Stimulated activated CD4-positive, alpha-beta T cell treated with anti-CD3 and anti-CD28 coated beads, Interleukin-4, amount 100 ng/mL, for 4 hours (primary cell): ENCODE results near the gene CAMTA1.

Experiments used
- DNase-seq, 2 experiments: peaks; one replicate each; pipeline ENCODE4 v3.0.0-alpha.2; 2020

Gene CAMTA1

DNA sequence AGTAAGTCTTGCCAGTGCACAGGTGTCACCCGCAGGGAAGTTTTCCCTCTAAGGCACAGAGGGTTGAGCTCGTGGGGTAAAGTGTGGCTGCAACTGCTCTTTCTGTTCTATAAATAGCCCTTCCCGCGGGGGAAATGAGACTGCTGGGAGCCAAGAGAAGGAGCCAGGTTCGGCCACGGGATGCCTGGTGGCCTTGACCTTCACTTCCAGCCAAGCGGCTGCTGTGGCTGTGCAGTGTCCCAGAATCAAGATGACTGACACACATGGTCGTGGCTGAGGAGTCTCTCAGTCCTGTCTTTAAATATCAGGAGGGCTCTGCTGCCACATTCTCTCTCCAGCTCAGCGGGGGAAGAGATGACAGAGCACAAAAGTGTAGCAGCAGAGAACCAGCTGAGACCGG is 831.7 kb downstream of the CAMTA1 start:
- no peak for DNase-seq

DNA sequence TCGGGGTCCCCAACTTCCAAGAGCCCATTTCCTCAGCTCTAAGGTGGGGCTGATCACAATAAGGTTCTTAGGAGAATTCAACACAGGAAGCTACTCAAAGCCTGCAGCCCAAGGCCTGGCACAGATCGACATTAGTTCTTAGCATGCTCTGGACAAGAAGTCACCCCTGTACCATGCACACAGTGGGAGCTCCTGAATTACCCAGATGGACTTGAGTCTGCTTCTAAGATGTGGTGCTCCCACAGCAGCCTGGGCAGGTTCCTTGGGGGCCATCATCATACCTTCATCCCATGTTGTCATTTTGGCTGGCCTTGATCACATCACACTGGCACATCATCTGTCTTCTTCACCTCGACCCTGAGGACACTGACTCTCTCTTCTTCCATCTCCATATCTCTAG is 832.6 kb downstream of the CAMTA1 start:
- no peak for DNase-seq

DNA sequence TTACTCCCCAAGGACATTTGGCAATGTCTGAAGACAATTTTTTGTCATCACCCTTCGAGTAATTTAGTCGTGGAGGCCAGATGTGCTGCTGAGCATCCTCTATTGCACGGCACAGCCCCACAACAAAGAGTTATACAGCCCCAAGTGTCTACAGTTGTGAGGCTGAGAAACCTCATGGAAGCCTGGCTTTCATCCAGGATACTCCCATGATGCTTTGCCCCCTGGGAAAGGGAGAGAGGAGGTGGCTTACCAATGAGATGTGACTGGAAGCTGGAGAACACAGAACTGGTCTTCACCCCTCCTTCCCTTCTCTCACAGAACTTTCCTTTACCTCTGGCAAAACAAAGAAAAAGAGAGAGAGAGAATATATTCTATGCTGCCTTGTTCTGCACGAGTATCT is 834.9 kb downstream of the CAMTA1 start:
- no peak for DNase-seq

DNA sequence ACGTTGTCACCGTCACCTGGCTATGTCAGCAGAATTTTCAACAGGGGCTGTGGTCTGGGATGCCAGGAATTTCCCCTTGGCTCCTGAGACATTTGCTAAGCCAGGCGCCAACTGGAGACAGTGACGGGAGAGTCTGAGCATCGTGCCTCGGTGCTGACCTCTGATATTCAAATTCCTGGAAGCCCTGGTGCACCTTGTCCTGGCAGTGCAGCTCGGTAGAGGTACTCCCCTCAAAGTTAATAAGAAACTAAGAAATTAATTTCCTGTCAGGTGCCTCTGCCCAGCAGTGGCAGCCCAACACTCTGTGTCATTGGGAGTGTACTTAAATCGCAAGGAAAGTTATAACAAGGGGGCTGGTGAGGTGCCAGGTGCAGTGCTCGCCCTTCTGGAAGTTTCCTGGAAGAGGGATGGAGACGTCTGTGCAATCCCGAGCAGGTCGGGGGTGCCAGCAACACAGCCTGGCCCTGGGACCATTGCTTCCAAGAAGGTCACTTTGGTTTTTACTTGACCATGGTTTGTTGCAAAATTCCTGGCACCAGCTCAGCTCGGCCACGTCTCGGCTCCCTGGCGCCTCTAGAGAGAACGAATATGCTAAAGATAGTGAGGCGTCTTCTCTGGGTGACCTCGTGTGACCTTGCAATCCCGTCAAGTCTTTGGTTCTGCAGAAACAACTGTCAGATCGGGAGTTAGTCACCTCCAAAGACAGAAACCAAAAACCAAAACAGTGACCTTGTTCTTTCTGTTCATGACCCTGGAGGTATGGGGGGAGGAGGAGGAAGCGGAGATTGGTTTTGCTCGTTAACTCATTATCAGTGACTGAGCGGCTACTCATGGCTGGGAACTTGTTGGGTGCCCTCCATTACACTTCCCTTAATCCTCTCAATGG is 836.3 kb downstream of the CAMTA1 start:
- DNase-seq, result no peak

DNA sequence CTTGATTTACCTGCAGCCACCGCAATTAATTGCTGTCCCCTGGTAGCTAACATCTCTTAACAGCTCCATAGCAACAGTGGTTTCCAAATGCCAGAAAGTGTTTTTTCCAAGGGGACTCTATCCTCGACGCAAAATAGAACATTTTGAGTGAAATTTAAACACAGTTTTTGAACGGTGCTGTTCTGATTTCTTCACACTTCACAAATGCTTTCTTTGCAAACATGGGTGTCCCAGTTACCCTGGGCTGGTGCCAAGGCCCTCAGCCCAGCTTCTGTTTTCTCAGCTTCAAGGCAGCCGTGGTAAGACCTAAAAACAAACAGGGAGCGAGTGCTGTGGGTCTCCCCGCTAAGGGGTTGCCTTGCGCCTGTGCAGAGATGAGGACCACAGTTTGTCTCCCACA is 838.6 kb downstream of the CAMTA1 start:
- DNase-seq, result no peak

DNA sequence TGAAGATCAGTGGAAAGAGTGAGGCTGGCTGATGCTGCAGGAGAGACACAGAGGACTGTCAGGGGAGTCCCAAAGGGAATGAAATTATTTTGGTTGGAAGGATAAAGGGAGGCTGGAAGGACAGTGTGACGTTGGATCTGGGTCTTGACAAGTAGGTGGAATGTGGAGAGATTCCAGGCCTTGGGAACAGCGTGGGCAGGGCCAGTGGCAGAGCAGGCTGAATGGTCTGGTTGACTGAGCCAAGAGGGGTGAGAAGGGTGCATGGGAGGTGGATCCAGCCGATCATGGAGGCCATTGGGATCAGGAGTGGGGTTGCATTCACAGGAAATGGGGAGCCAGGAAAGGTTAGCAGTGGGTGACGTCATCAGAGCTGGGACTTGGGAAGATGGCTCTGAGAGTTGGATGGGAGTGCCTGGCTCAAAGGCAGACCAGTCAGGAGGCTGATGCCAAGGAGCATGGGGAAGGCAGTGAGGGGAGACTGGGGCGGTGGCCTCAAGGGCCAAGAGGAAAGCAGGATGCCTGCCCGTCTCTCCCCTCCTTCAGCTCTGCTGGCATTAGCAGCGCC is 839.6 kb downstream of the CAMTA1 start:
- no peak for DNase-seq

DNA sequence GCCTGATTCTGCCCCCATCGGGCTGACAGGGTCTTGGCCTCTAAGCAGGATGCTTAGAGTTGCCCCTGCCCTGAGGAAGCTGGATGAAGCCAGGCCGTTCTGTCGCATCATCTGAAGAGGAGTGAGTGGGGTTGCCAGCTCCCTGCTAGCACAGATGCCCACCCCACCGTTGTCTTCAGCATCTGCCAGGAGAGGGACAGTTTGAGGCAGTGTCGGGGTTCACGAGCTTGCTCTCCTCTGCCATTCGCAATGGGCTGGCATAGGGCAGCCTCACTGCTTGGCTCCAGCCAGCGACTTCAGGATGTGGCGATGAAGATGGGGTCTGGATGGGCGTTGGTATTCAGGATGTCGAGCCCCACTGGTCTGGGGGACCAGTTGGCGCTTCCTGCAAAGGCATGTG is 840.1 kb downstream of the CAMTA1 start:
- no peak for DNase-seq

DNA sequence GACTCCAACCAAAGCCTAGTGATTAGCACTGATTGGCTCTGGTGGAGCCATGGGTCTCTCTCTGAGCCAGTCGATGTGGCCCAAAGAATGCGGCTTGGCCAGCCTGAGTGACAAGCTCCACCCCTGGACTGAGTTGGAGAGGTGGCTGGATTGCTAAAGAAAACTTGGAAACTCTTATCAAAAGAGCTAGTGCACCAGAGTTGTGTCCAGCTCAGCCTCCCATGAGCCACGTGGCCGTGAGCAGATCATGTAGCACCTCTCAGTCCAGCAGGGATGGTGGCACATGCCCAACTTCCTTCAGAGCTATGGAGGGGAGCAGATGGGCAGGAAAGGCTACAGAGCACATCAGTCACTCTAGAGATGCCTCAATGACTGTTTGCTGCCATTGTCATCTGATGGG is 843.0 kb downstream of the CAMTA1 start:
- no peak for DNase-seq

DNA sequence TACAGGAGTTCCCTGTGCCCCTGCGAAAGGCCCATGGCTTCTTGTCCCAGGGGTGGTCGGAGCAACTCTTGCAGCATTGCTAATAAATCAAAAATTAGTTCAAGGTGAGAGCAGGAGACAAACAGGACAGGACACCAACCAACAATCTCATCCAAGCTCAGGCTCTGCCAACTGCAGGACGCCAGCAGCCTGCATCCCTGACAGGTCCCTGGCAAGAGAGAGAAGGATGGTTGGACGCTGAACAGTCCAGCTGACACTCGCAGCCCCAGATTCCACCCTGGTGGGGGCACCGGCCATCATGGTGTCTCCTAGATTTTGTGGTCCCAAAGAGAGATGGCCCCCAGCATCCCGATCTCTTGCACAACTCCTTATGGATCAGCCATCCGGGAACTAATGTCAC is 843.8 kb downstream of the CAMTA1 start:
- DNase-seq, result no peak

DNA sequence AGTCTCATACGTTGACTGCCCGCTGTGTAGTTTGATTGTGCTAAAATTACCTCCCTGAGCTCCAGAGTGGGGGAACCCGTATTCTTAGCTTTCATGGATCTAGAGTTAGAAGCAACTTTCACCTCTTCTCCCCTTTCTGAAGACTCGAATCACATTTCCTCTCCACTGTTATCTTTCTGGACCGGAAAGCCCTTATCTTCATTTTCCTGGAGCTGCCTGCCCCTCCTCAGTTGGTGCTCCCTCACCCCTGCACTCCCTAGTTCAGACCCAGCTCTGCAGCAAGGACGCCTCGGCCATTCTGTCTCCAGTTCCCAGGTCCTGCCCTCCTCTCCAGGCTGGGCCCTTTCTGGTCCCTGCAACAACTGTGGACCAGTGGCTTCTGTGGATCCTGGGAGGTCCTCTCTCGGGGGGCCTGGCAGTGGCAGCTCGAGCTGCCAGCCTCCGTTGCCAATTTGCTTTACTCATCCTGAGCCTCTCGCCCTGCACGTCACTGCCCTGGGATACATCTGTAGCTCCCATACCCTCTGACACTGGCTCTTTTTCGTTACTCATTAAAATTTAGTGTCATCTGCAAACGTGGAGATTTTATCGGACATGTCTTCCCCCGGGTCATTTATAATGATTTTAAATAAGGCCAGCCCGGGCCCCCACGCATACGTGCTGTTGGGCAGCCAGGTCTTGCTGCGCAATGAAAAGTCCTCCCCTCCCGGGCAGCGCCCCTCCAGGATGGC is 844.4 kb downstream of the CAMTA1 start:
- no peak for DNase-seq

DNA sequence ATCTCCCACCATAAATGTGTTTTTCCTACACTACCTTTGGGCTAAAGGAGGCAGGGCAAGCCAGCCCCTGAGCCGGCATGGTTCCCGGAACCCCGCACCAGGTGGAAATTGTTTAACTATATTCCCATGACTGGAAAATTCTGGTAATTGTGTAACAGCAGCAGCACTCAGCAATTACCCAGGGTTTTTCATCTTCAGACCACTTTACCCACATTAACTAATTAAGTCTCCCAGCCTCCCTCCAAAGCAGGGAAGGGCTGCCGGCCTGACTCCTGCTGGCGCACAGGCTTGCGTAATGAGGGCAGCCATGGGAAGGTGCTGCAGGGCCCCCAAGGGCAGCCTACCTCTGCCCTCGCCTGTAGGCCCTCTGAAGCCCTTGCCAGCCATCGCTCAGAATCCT is 845.1 kb downstream of the CAMTA1 start:
- no peak for DNase-seq

DNA sequence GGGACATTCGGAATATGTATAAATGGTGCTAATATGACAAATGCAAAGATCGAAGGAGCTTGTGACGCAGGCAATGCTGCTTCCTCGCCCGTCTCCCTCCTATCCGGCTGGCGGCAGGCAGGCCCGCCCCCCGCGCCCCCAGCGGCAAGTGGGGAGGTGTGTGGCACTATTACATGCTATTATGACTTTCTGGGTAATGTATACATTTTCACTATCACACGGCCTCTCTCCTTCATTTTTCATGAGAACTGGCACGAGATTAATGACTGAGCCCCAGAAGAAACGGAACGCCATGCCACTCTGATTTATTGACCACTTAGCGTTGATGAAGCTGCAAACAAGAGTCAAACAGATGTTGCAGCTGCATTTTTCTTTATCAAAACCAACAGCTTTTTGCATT is 846.9 kb downstream of the CAMTA1 start:
- no peak for DNase-seq

DNA sequence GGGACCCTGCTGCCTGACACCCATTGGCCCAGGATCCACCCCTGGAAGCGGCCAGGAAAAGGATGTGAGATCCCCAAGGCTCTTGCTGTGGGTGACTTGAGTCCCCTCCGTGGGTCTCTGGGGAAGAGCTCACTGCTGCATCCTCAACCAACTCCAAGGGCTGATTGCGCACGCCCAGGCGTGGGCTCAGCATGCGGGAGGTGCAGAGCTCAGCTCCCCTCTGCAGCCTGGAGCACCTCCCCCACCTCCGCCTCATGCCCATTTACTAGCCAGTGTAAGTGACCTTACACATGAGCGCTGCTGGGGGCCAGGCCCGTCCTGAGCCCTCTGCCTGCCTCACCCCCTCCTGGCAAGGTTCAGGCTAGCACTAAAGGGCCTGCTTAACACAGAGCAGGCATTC is 847.4 kb downstream of the CAMTA1 start:
- DNase-seq, result no peak

DNA sequence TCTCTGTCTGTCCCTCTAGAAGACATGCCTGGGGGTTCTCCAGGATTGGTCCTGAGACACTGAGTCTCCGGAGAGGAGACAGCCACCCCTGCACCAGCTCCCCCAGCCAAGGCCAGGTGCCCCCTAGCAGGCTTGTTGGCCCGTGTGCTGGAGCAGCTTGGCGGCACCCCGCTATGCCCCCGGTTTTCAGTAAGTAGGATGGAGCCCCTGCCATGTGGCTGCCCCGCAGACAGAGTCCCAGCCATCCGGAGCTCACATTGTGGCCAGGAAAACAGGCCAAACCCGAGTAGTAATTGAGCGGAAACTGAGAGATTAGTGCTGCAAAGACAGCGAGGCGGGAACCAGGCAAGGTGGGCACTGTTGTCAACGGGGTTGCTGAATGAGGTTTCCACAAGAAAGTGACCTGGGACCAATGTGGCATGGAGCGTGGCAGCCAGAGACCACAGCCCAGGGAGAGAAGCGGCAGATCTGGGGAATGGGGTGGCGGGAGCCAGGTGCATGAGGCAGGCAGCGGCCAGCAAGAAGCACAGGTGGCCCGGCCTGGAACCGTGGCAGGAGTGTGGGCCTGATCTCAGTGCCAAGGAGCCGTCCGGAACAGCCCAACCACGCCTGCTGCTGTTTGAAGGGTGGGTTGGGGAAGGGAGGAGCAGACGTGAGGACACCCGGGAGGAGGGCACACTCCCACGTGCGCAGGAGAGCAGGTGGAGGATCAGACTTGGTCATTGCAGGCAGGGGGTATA is 848.4 kb downstream of the CAMTA1 start:
- no peak for DNase-seq

DNA sequence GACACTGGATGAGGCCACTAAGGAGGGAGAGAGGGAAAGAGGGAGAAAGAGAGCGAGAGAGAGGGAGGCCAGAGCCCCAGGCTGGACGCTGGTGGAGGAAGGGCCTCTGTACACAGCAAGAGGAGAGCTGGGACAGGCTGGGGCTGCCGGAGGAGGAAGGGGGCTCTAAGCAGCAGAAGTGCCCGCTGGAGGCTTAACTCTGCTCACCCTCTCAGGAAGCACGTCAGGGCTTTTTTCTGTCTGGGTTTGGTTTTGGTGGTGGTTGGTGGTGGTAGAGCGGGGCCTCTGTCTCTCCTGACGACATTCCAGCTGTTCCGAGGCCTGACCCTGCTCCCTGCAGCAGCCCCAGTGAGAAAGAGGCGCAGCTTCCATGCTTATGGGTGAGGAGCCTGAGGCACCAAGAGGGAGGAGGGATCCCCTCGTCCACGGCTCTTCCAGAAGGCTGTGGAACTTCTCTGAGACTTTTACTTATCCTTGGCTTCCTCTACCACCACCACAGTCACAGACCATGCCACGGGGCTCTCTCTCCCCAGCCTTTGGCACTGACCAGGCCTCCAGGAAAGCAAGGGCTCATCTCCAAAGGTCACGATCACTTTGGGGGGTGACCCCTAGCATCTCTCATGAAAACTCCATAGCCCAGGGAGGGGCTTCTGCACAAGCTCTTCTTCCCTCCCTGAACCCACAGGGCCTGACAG is 849.4 kb downstream of the CAMTA1 start:
- no peak for DNase-seq

DNA sequence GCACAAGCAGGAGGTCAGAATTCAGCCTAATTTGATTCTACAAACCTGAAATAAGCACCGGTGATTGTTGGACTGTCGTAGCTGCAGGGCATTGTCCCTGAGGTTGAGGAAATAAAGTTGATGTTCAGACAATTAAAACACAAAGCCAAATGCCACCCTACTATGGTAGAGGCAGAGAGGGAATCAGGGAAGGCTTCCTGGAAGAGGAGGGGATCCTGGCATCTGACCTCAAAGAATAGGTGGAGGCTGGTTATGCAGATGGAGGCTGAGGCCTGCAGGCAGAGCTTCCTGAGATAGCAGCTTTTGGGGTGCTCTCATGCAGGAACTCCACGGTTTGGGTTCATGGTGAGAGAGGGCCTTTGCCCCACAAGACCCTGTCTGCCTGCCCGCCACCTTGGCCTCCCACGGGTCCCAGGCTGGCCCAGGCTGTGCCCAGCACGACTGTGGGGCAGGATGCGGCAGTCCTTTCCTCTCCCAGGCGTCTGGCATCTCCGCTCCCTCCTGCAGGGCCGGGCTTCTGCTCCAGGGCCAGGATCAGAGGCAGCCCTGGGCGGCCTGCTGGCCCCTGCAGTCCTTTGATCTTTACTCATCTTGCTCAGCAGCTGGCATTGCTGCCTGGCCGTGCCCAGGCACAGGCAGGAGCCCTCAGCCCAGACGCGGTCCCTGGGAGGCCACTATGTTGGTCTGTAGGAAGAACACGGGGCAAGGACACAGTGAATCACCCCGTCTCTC is 851.7 kb downstream of the CAMTA1 start:
- DNase-seq, result no peak

DNA sequence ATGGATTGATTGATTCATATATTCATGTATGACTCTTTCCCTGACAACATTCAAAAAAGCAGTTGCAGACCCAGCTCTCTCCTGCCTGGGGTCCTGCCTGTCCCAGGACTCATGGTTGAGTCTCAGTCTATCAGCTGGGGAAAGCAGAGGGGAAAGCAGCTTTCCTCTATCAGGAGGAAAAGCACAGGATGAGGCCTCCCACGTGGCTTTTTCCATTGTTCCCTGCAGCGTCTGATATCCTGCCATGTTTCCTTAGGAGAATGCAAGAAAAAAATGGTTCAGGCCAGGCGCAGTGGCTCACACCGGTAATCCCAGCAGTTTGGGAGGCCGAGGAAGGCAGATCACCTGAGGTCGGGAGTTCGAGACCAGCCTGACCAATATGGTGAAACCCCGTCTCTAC is 852.8 kb downstream of the CAMTA1 start:
- no peak for DNase-seq

DNA sequence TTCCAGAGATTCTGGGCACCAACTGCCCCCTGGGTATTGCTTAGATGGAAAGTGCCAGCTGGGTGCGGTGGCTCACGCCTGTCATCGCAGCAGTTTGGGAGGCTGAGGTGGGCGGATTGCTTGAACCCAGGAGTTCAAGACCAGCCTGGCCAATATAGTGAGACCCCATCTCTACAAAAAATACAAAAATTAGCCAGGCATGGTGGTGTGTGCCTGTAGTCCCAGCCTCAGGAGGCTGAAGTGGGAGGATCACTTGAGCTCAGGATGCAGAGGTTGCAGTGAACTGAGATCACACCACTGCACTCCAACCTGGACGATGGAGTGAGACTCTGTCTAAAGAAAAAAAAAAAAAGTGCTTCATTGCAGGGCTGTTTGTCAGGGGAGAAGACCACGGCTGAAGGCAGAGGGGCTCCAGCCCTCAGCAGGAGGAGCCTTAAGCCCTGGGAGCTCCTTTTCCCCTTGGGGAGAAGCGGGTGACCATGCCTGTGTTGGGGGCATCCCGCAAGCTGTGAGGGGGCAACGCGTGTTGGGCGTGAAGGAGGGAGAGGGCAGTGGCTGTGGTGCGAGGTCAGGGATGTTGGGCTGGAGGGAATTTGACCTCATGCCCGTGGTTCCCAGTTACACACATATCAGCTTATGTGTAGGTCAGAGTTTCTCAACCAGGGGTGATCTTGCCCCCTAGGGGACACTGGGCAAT is 854.3 kb downstream of the CAMTA1 start:
- DNase-seq, result no peak

DNA sequence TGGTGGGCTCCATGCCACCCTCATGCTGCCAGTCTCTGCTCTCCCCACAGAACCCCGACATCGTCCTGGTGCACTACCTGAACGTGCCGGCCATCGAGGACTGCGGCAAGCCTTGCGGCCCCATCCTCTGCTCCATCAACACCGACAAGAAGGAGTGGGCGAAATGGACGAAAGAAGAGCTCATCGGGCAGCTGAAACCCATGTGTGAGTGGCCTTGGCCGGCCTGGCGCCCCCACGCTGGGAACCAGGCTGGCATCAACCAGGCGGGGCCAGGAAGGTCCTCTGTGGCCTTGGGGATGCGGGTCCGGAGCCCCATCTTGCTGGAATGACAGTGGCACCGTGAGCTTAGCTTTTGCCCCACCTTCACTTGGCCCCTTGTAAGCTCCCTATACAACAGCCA is 855.1 kb downstream of the CAMTA1 start:
- DNase-seq, result no peak

DNA sequence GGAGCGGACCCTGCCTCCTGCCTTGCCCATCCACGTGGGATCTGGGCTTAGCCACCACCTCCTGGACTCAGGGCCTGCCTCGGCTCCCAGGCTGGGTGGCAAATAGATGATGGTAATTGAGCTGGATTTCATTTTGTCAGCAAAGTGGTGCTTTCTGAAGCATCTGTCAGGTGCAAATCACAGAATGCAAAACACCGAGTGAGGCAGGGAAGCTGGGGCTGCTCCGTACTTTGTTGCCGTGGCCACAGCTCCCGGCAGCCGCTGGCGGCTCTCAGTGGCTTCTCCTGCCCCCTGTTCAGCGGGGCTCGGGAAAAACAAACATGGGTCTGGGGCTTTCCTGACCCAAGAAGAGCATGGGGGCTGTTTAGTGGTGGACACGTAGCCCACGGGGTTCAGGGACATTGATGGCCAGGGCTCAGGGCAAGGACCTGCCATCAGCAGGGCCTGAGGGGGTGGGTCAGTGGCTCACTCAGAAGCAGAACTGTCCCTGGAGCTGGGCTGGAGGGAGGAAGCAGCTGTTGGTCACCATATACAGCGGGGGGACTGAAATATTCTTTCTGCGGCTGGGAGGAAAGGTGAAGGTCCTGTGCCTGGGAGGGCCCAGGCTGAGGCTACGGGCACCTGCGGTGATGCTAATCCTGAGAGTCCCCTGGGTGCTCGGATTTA is 855.8 kb downstream of the CAMTA1 start:
- no peak for DNase-seq
